GM21723 (cell line): ENCODE results near the gene PCNT.
"Not testable (repeated sequence)": the region's sequence is repeated elsewhere in the genome, so short reads cannot be mapped to it uniquely, and the experiment has no call there.

Source experiments
- ATAC-seq: cut with Tn5 transposase; IDR thresholded peaks from one replicate; pipeline ENCODE4 v1.9.1; 2021; ENCODE audit warnings: mild to moderate bottlenecking, moderate library complexity; ENCODE audit not compliant: unreplicated experiment

Gene PCNT

GRCh38 chr21:46307625-46308024 is 16.3 kb upstream of the PCNT start:
- no peak for ATAC-seq

GRCh38 chr21:46308431-46308830 is 15.5 kb upstream of the PCNT start:
- ATAC-seq, result no peak

GRCh38 chr21:46310260-46310659 is 13.7 kb upstream of the PCNT start:
- not testable (repeated sequence) for ATAC-seq

- ATAC-seq, result no peak
These were observed 12.4 kb upstream of the PCNT start for GRCh38 chr21:46311568-46311967.

GRCh38 chr21:46312949-46313348 is 11.0 kb upstream of the PCNT start:
- ATAC-seq, result no peak

- no peak for ATAC-seq
These were observed 9.4 kb upstream of the PCNT start for GRCh38 chr21:46314441-46315020.

- no peak for ATAC-seq
These were observed 7.1 kb upstream of the PCNT start for GRCh38 chr21:46316708-46317324.

GRCh38 chr21:46317710-46318463 is 6.1 kb upstream of the PCNT start:
- ATAC-seq, result no peak

- no peak for ATAC-seq
These were observed 5.5 kb upstream of the PCNT start for GRCh38 chr21:46318464-46318845.

GRCh38 chr21:46319186-46319585 is 4.8 kb upstream of the PCNT start:
- ATAC-seq, result no peak

GRCh38 chr21:46320331-46320801 is 3.6 kb upstream of the PCNT start:
- no peak for ATAC-seq

- ATAC-seq, result no peak
These were observed 1.4 kb upstream of the PCNT start for GRCh38 chr21:46322351-46323226.

- peak; percentile 5 for ATAC-seq
These were observed 688 bp upstream of the PCNT start for GRCh38 chr21:46323227-46323709.

- peak; percentile 56 for ATAC-seq
These were observed 575 bp downstream of the PCNT start for GRCh38 chr21:46324390-46325072.

GRCh38 chr21:46325073-46325912 is 1.3 kb downstream of the PCNT start:
- ATAC-seq, result peak; percentile 5

GRCh38 chr21:46326110-46326703 is 2.3 kb downstream of the PCNT start:
- ATAC-seq, result no peak

- ATAC-seq, result no peak
These were observed 3.8 kb downstream of the PCNT start for GRCh38 chr21:46327711-46328110.

GRCh38 chr21:46328151-46328550 is 4.2 kb downstream of the PCNT start:
- ATAC-seq, result no peak

GRCh38 chr21:46329796-46330195 is 5.8 kb downstream of the PCNT start:
- no peak for ATAC-seq
